BLaER1 (cell line): ENCODE measurements around the gene PRRT3.

Experiments used
- H3K27ac ChIP-seq: shearing (Covaris generic); formaldehyde crosslinking; 2 replicates; pipeline ENCODE4 v1.8.1; 2022
- H3K27me3 ChIP-seq: shearing (Covaris generic); formaldehyde crosslinking; 2 replicates; pipeline ENCODE4 v1.8.1; 2022
- H3K36me3 ChIP-seq: shearing (Covaris generic); formaldehyde crosslinking; 2 replicates; pipeline ENCODE4 v1.8.1; 2022
- H3K4me1 ChIP-seq: shearing (Covaris generic); formaldehyde crosslinking; 2 replicates; pipeline ENCODE4 v1.8.1; 2022
- H3K4me2 ChIP-seq: shearing (Covaris generic); formaldehyde crosslinking; 2 replicates; pipeline ENCODE4 v1.8.1; 2022
- H3K4me3 ChIP-seq: shearing (Covaris generic); formaldehyde crosslinking; 2 replicates; pipeline ENCODE4 v1.8.1; 2022
- H3K9ac ChIP-seq: shearing (Covaris generic); formaldehyde crosslinking; 2 replicates; pipeline ENCODE4 v1.8.1; 2022
- H3K9me3 ChIP-seq: shearing (Covaris generic); formaldehyde crosslinking; 2 replicates; pipeline ENCODE4 v1.8.1; 2022
- H4K20me1 ChIP-seq: shearing (Covaris generic); formaldehyde crosslinking; 2 replicates; pipeline ENCODE4 v1.8.1; 2022
- Cebpa-rat ChIP-seq: shearing (Covaris generic); IDR thresholded peaks from 2 replicates; pipeline ENCODE4 v1.8.1; 2022

PRRT3 gene

GRCh38 chr3:9928158-9928557 is 24.1 kb downstream of the PRRT3 start:
- Histone ChIP-seq H3K9ac (no peak overlapping the region), H3K4me2 (no peak overlapping the region), H3K27me3 (no peaks in the 10 kb centered on the region), H3K27ac (no peak overlapping the region), H3K4me1 (peaks cover 8% of the 10 kb centered on the region), H3K36me3 (0 out of 2 replicates have a peak, but pooled peaks cover 10% of the 10 kb centered on the region), H3K9me3 (no peaks in the 10 kb centered on the region), H4K20me1 (no peaks in the 10 kb centered on the region), H3K4me3 (no peak overlapping the region)
- TF ChIP-seq Cebpa-rat, result no peak

GRCh38 chr3:9918261-9919038 is 33.8 kb downstream of the PRRT3 start:
- no peak overlapping the region for H3K4me2 ChIP-seq

DNA sequence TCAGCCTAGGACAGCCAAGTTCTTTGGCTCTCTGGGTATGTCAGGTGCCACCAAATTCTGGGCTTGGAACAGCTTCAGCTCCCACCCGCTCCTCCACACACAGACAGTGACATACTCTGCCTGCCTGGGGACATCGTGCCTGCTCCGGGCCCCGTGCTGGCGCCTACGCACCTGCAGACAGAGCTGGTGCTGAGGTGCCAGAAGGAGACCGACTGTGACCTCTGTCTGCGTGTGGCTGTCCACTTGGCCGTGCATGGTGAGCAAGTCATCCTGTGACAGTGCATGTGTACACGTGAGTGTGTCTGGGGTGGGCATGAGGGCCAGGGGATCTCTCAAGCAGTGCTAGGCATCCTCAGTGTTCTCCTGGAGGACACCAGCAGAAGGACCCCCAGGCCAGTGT is 34.4 kb downstream of the PRRT3 start:
- H3K4me3 ChIP-seq, result no peak overlapping the region
- H3K4me2 ChIP-seq, result peak overlapping the region; percentile 100; the same call in 1 of the 2 replicates

More at GRCh38 chr3:9918261-9919038, 33.8 kb downstream of the PRRT3 start:
- no peaks in the 10 kb centered on the region for H4K20me1 ChIP-seq
- no peaks in the 10 kb centered on the region for H3K9me3 ChIP-seq
- no peak overlapping the region for H3K27ac ChIP-seq
- H3K27me3 ChIP-seq, result peaks cover 19% of the 10 kb centered on the region
- H3K4me1 ChIP-seq, result peaks cover 42% of the 10 kb centered on the region
- no peak for TF ChIP-seq Cebpa-rat
- no peak overlapping the region for H3K9ac ChIP-seq
- no peaks in the 10 kb centered on the region for H3K36me3 ChIP-seq
- no peak overlapping the region for H3K4me3 ChIP-seq

GRCh38 chr3:9916734-9917680 is 35.2 kb downstream of the PRRT3 start, which contains the start of gene IL17RC:
IL17RC (plus strand) TSS chr3:9917098; CDS start chr3:9917316, 218 bp downstream.
- H3K4me3 ChIP-seq, result peak within 1 kb of the TSS; percentile 74
- peak within 1 kb of the TSS; percentile 75 for H3K27ac ChIP-seq
- peak within 1 kb of the TSS; percentile 100 for H3K4me2 ChIP-seq
- H4K20me1 ChIP-seq, result no peaks in the 10 kb centered on the region
- H3K36me3 ChIP-seq, result no peaks in the 10 kb centered on the region
- H3K9ac ChIP-seq, result peak within 1 kb of the TSS; percentile 73
- H3K27me3 ChIP-seq, result peaks cover 19% of the 10 kb centered on the region
- TF ChIP-seq Cebpa-rat, result no peak
- no peaks in the 10 kb centered on the region for H3K9me3 ChIP-seq
- H3K4me1 ChIP-seq, result peaks cover 43% of the 10 kb centered on the region

More for the DNA sequence above, 34.4 kb downstream of the PRRT3 start:
- Histone ChIP-seq H3K27me3 (peaks cover 19% of the 10 kb centered on the region), H3K9ac (no peak overlapping the region), H3K27ac (peak overlapping the region; percentile 57; the same call in 1 of the 2 replicates), H3K36me3 (no peaks in the 10 kb centered on the region), H3K4me1 (peaks cover 43% of the 10 kb centered on the region), H4K20me1 (no peaks in the 10 kb centered on the region), H3K9me3 (no peaks in the 10 kb centered on the region)
- TF ChIP-seq Cebpa-rat, result no peak

GRCh38 chr3:9916346-9916733 is 35.9 kb downstream of the PRRT3 start:
- no peak for TF ChIP-seq Cebpa-rat

DNA sequence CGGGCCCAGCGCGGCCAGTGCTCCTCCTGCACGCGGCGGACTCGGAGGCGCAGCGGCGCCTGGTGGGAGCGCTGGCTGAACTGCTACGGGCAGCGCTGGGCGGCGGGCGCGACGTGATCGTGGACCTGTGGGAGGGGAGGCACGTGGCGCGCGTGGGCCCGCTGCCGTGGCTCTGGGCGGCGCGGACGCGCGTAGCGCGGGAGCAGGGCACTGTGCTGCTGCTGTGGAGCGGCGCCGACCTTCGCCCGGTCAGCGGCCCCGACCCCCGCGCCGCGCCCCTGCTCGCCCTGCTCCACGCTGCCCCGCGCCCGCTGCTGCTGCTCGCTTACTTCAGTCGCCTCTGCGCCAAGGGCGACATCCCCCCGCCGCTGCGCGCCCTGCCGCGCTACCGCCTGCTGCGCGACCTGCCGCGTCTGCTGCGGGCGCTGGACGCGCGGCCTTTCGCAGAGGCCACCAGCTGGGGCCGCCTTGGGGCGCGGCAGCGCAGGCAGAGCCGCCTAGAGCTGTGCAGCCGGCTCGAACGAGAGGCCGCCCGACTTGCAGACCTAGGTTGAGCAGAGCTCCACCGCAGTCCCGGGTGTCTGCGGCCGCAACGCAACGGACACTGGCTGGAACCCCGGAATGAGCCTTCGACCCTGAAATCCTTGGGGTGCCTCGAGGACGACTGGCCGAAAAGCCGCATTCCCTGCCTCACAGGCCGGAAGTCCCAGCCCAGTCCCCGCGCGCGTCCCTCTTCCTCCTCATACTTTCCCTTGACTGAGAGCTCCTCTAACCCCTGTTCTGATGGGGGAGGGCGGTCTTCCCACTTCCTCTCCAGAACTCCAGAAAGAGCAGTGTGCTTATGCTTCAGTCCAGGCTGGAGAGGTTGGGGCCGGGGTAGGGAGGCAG is 36.7 kb downstream of the PRRT3 start:
- Histone ChIP-seq H3K9ac (peak overlapping the region; percentile 73), H4K20me1 (no peaks in the 10 kb centered on the region), H3K4me1 (peaks cover 43% of the 10 kb centered on the region), H3K36me3 (no peaks in the 10 kb centered on the region), H3K4me2 (peak overlapping the region; percentile 100), H3K27me3 (peaks cover 19% of the 10 kb centered on the region), H3K27ac (peak overlapping the region; percentile 75), H3K9me3 (no peaks in the 10 kb centered on the region), H3K4me3 (peak overlapping the region; percentile 74)
- no peak for TF ChIP-seq Cebpa-rat

More at GRCh38 chr3:9916346-9916733, 35.9 kb downstream of the PRRT3 start:
- H3K27ac ChIP-seq, result peak overlapping the region; percentile 57; the same call in 1 of the 2 replicates
- peaks cover 43% of the 10 kb centered on the region for H3K4me1 ChIP-seq
- no peaks in the 10 kb centered on the region for H4K20me1 ChIP-seq
- H3K4me3 ChIP-seq, result peak overlapping the region; percentile 55
- H3K36me3 ChIP-seq, result no peaks in the 10 kb centered on the region
- peak overlapping the region; percentile 65 for H3K9ac ChIP-seq
- peaks cover 19% of the 10 kb centered on the region for H3K27me3 ChIP-seq
- peak overlapping the region; percentile 100 for H3K4me2 ChIP-seq
- H3K9me3 ChIP-seq, result no peaks in the 10 kb centered on the region

- no peak for TF ChIP-seq Cebpa-rat
- peak overlapping the region; percentile 75 for H3K27ac ChIP-seq
- peaks cover 43% of the 10 kb centered on the region for H3K4me1 ChIP-seq
- H3K27me3 ChIP-seq, result peaks cover 19% of the 10 kb centered on the region
- H4K20me1 ChIP-seq, result no peaks in the 10 kb centered on the region
- peak overlapping the region; percentile 100 for H3K4me2 ChIP-seq
- peak overlapping the region; percentile 74 for H3K4me3 ChIP-seq
- peak overlapping the region; percentile 73 for H3K9ac ChIP-seq
- H3K9me3 ChIP-seq, result no peaks in the 10 kb centered on the region
- no peaks in the 10 kb centered on the region for H3K36me3 ChIP-seq
These were observed 37.5 kb downstream of the PRRT3 start for GRCh38 chr3:9914559-9915253.

DNA sequence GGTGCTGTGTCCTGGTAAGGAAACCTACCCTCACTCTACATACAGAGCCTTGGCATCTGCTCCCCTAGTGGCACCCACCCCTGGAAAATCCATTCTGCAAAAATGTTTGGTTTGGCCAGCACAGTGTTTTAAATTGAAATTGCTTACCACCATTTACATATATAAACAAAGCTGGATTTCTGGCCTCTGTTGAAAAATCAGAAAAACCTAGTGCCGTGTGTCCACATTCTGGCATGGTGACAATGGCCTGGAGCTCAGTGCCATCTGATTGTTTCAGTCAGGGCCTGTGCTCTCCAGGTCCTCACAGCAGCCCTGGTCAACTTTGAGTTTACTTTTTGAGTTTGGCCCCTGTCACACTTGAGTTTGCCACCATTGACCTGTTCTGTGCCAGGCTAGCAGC is 38.2 kb downstream of the PRRT3 start:
- peaks cover 19% of the 10 kb centered on the region for H3K27me3 ChIP-seq
- no peak overlapping the region for H3K9ac ChIP-seq
- peaks cover 43% of the 10 kb centered on the region for H3K4me1 ChIP-seq
- no peak overlapping the region for H3K4me3 ChIP-seq
- no peaks in the 10 kb centered on the region for H3K9me3 ChIP-seq
- TF ChIP-seq Cebpa-rat, result no peak
- H3K27ac ChIP-seq, result no peak overlapping the region
- H4K20me1 ChIP-seq, result no peaks in the 10 kb centered on the region
- peak overlapping the region; percentile 100 for H3K4me2 ChIP-seq
- no peaks in the 10 kb centered on the region for H3K36me3 ChIP-seq
